IPS-18c (cell line): ENCODE data around the gene ATF1.
"Not testable (repeated sequence)": the region's sequence is repeated elsewhere in the genome, so short reads cannot be mapped to it uniquely, and the experiment has no call there.

Experiments used
- H3K4me3 ChIP-seq: 2 replicates; pipeline ENCODE4 v1.7.0; 2013; ENCODE audit warnings: low read depth, mild to moderate bottlenecking, low read length, moderate library complexity; ENCODE audit not compliant: insufficient read depth
- H3K9me3 ChIP-seq: one replicate; pipeline ENCODE4 v1.6.1; 2013; ENCODE audit warnings: mild to moderate bottlenecking, low read length, moderate library complexity; ENCODE audit not compliant: control insufficient read depth, insufficient read depth

ATF1 gene

GRCh38 chr12:50825372-50825838 is 61.5 kb downstream of the ATF1 start:
- Histone ChIP-seq H3K9me3 (no peaks in the 10 kb centered on the region), H3K4me3 (no peak overlapping the region)

GRCh38 chr12:50828121-50828520 is 64.2 kb downstream of the ATF1 start:
- Histone ChIP-seq H3K4me3 (no peak overlapping the region), H3K9me3 (no peaks in the 10 kb centered on the region)

- H3K4me3 ChIP-seq, result no peak overlapping the region
- H3K9me3 ChIP-seq, result no peaks in the 10 kb centered on the region
Measured at GRCh38 chr12:50828886-50829285, 65.0 kb downstream of the ATF1 start.

GRCh38 chr12:50833801-50834200 is 69.9 kb downstream of the ATF1 start:
- H3K9me3 ChIP-seq, H3K4me3 ChIP-seq: not testable (repeated sequence)

- H3K9me3 ChIP-seq, result no peaks in the 10 kb centered on the region
- H3K4me3 ChIP-seq, result no peak overlapping the region
Measured at GRCh38 chr12:50839042-50839441, 75.1 kb downstream of the ATF1 start.

- Histone ChIP-seq H3K4me3 (no peak overlapping the region; the same call in 1 of the 2 replicates), H3K9me3 (no peaks in the 10 kb centered on the region)
Measured at GRCh38 chr12:50840809-50841487, 77.0 kb downstream of the ATF1 start.

GRCh38 chr12:50841716-50842531 is 78.0 kb downstream of the ATF1 start:
- Histone ChIP-seq H3K9me3 (no peaks in the 10 kb centered on the region), H3K4me3 (no peak overlapping the region)

- H3K4me3 ChIP-seq, result no peak within 1 kb of the TSS; the same call in 1 of the 2 replicates
- no peaks in the 10 kb centered on the region for H3K9me3 ChIP-seq
Measured at GRCh38 chr12:50842637-50843493, 79.0 kb downstream of the ATF1 start, which contains the start of gene TMPRSS12. Gene TMPRSS12 (plus strand): TSS chr12:50842926. CDS start chr12:50842965, 39 bp downstream.

GRCh38 chr12:50845021-50845647 is 81.2 kb downstream of the ATF1 start:
- no peak overlapping the region for H3K4me3 ChIP-seq

GRCh38 chr12:50848963-50849362 is 85.1 kb downstream of the ATF1 start:
- Histone ChIP-seq H3K9me3 (no peaks in the 10 kb centered on the region), H3K4me3 (no peak overlapping the region)

More at GRCh38 chr12:50845021-50845647, 81.2 kb downstream of the ATF1 start:
- no peaks in the 10 kb centered on the region for H3K9me3 ChIP-seq

GRCh38 chr12:50855218-50855617 is 91.3 kb downstream of the ATF1 start:
- H3K9me3 ChIP-seq, H3K4me3 ChIP-seq: not testable (repeated sequence)

GRCh38 chr12:50855679-50856078 is 91.8 kb downstream of the ATF1 start:
- H3K4me3 ChIP-seq, H3K9me3 ChIP-seq: not testable (repeated sequence)

GRCh38 chr12:50859621-50860310 is 95.9 kb downstream of the ATF1 start:
- peaks cover under 1% of the 10 kb centered on the region for H3K9me3 ChIP-seq
- no peak overlapping the region for H3K4me3 ChIP-seq

GRCh38 chr12:50862316-50862715 is 98.4 kb downstream of the ATF1 start:
- Histone ChIP-seq H3K4me3 (no peak overlapping the region), H3K9me3 (peaks cover 5% of the 10 kb centered on the region)

- Histone ChIP-seq H3K4me3 (no peak overlapping the region), H3K9me3 (peaks cover 5% of the 10 kb centered on the region)
Measured at GRCh38 chr12:50865266-50865665, 101.4 kb downstream of the ATF1 start.

- not testable (repeated sequence) for H3K4me3 ChIP-seq, H3K9me3 ChIP-seq
Measured at GRCh38 chr12:50868881-50869280, 105.0 kb downstream of the ATF1 start.
